ENCODE data around the gene C3. TPM values are rescaled to one million over a fixed set of nuclear protein-coding genes. Genes with fewer than 3 reads are reported as not detected.

Gene C3
- polyA plus RNA-seq, 3 donors = 2.4 to 5.3 (median 3.2) TPM

DNA sequence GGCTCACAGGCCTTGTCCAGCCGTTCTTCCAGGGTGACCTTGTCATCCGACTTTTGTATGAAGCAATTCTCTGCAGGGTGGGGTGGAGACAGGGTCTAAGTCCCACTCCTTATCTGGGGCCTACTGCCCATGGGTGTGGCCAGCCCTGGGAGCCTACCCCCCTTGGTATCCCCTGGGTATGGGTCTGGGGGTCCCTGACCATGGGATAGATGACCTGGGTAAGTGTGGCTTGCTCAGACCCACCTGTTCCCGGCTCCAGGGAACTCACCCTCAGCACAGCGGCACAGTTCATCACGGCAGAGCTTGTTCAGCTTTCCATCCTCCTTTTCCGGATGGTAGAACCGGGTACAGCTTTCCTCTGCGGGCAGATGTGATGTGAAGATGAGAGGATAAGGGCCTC lies 41.3 kb downstream of the C3 start:
- no peak overlapping the region for H3K4me2 ChIP-seq (replicated peaks; ENCODE audit: extremely low read depth, low read length, poor library complexity, severe bottlenecking)
- intact Hi-C loops (cut with micrococcal nuclease) = loop anchor here in 1 of 2 donors (5.0 kb wide), 1 partner anchor 37 kb away; no protein-coding TSS in a partner anchor

GRCh38 chr19:6678690-6679109 lies 41.8 kb downstream of the C3 start:
- Histone ChIP-seq H3K79me2 (ENCODE audit: insufficient read depth, low read length) (no peaks in the 10 kb centered on the region), H3K4me1 (ENCODE audit: control insufficient read depth in 1 of 2, insufficient read depth in 2 of 2, low read length in 2 of 2) (peaks cover 30 to 32% of the 10 kb centered on the region in 2 donors), H3K4me2 (replicated peaks; ENCODE audit: extremely low read depth, low read length, poor library complexity, severe bottlenecking) (no peak overlapping the region), H3K27ac (ENCODE audit: low read depth in 1 of 2, low read length in 2 of 2) (no peak overlapping the region), H3K9ac (ENCODE audit: insufficient read depth, low read length, poor library complexity, severe bottlenecking) (no peak overlapping the region), H3K27me3 (ENCODE audit: control insufficient read depth in 2 of 2, insufficient read depth in 2 of 2, low read length in 2 of 2) (peaks cover 11 to 21% of the 10 kb centered on the region in 2 donors), H3K36me3 (replicated peaks in 1 of 2; ENCODE audit: control insufficient read depth in 1 of 2, insufficient read depth in 2 of 2, low read length in 2 of 2) (no peaks in the 10 kb centered on the region), H3K9me3 (replicated peaks in 1 of 2; ENCODE audit: control insufficient read depth in 1 of 2, insufficient read depth in 1 of 2, low read length in 2 of 2) (peaks cover 3 to 6% of the 10 kb centered on the region in 2 donors), H3K4me3 (replicated peaks in 1 of 3; ENCODE audit: low read depth in 2 of 3, low read length in 3 of 3) (no peak overlapping the region), H2AFZ (ENCODE audit: insufficient read depth, low read depth, low read length, poor library complexity, severe bottlenecking) (no peak overlapping the region), H4K20me1 (ENCODE audit: insufficient read depth, low read length) (no peaks in the 10 kb centered on the region)
- H3K9me3 Mint-ChIP-seq = peaks cover 5 to 22% (median 12%) of the 10 kb centered on the region in 7 donors
- H3K27me3 Mint-ChIP-seq (ENCODE audit: low read depth in 3 of 3) = peaks cover 17 to 30% (median 29%) of the 10 kb centered on the region in 3 donors
- intact Hi-C loops (cut with micrococcal nuclease) = loop anchor here in 1 of 2 donors (5.0 kb wide), 1 partner anchor 36 kb away; no protein-coding TSS in a partner anchor
- peak overlapping the region in 3 of 7 donors; percentile 31 to 66 (median 41) for H3K27ac Mint-ChIP-seq
- DNase-seq = peak in 2 of 3 donors; percentile 51 to 54
- H3K4me1 Mint-ChIP-seq = peaks cover 47% of the 10 kb centered on the region
- TF ChIP-seq CTCF (IDR thresholded peaks at IDR 0.05) = no peak
- H3K36me3 Mint-ChIP-seq = peaks cover 0 to 2% of the 10 kb centered on the region in 2 donors
- 95% methylated on average over 4 of the region's 4 CpGs for WGBS (ENCODE audit: insufficient coverage)
- no peak overlapping the region for H3K4me3 Mint-ChIP-seq

More for the DNA sequence above, 41.3 kb downstream of the C3 start:
- DNase-seq = no peak
- TF ChIP-seq CTCF (IDR thresholded peaks at IDR 0.05) = no peak
- peaks cover 11 to 21% of the 10 kb centered on the region in 2 donors for H3K27me3 ChIP-seq (ENCODE audit: control insufficient read depth in 2 of 2, insufficient read depth in 2 of 2, low read length in 2 of 2)
- H3K4me3 ChIP-seq (replicated peaks in 1 of 3; ENCODE audit: low read depth in 2 of 3, low read length in 3 of 3) = no peak overlapping the region
- 88% methylated on average over 5 of the region's 8 CpGs for WGBS (ENCODE audit: insufficient coverage)
- Mint-ChIP-seq H3K4me3 (no peak overlapping the region), H3K9me3 (peaks cover 5 to 20% (median 12%) of the 10 kb centered on the region in 7 donors), H3K27me3 (ENCODE audit: low read depth in 3 of 3) (peaks cover 17 to 31% (median 30%) of the 10 kb centered on the region in 3 donors), H3K4me1 (peaks cover 44% of the 10 kb centered on the region), H3K36me3 (peaks cover 0 to 2% of the 10 kb centered on the region in 2 donors), H3K27ac (peak overlapping the region in 1 of 7 donors; percentile 41)
- no peaks in the 10 kb centered on the region for H4K20me1 ChIP-seq (ENCODE audit: insufficient read depth, low read length)
- H3K4me1 ChIP-seq (ENCODE audit: control insufficient read depth in 1 of 2, insufficient read depth in 2 of 2, low read length in 2 of 2) = peaks cover 26 to 28% of the 10 kb centered on the region in 2 donors
- H3K79me2 ChIP-seq (ENCODE audit: insufficient read depth, low read length) = no peaks in the 10 kb centered on the region
- H2AFZ ChIP-seq (ENCODE audit: insufficient read depth, low read depth, low read length, poor library complexity, severe bottlenecking) = no peak overlapping the region
- no peaks in the 10 kb centered on the region for H3K36me3 ChIP-seq (replicated peaks in 1 of 2; ENCODE audit: control insufficient read depth in 1 of 2, insufficient read depth in 2 of 2, low read length in 2 of 2)
- no peak overlapping the region for H3K27ac ChIP-seq (ENCODE audit: low read depth in 1 of 2, low read length in 2 of 2)
- no peak overlapping the region for H3K9ac ChIP-seq (ENCODE audit: insufficient read depth, low read length, poor library complexity, severe bottlenecking)
- peaks cover 3 to 6% of the 10 kb centered on the region in 2 donors for H3K9me3 ChIP-seq (replicated peaks in 1 of 2; ENCODE audit: control insufficient read depth in 1 of 2, insufficient read depth in 1 of 2, low read length in 2 of 2)

Data from CD14-positive monocyte (primary cell).